Gastrocnemius medialis (tissue), 4 donors: ENCODE data around the gene LMNB1. TPM values are rescaled to one million over a fixed set of nuclear protein-coding genes. Genes with fewer than 3 reads are reported as not detected.

Experiments
- ATAC-seq, 2 donors: fragments of 150-250 bp; one replicate each; pipeline ENCODE4 v1.9.1; 2016
- DNase-seq, 2 donors: peaks; one replicate each; pipeline ENCODE4 v3.0.0-alpha.2; 2019
- H3K27ac ChIP-seq, 4 donors: fragments of 200-600 bp; sonication (generic); 1 replicate in 1 of 4; 2 replicates in 3 of 4; pipeline ENCODE4 v1.5.1; 2016 to 2018; ENCODE audit warnings: mild to moderate bottlenecking in 2 of 4, moderate library complexity in 1 of 4
- H3K27me3 ChIP-seq, 3 donors: fragments of 200-600 bp; sonication (generic) in 2 of 3; 1 replicate in 1 of 3; 2 replicates in 2 of 3; pipeline versions ENCODE4 v1.5.1 to v1.6.0; 2016 to 2019; ENCODE audit warnings: mild to moderate bottlenecking in 1 of 3, moderate library complexity in 1 of 3
- H3K36me3 ChIP-seq, 2 donors: fragments of 200-600 bp; sonication (generic) in 1 of 2; one replicate each; pipeline ENCODE4 v1.5.1; 2017 to 2018
- H3K4me1 ChIP-seq, 2 donors: fragments of 200-600 bp; sonication (generic) in 1 of 2; one replicate each; pipeline ENCODE4 v1.5.1; 2016 to 2017; ENCODE audit warnings: mild to moderate bottlenecking in 2 of 2
- H3K4me3 ChIP-seq, 4 donors: fragments of 200-600 bp; sonication (generic) in 3 of 4; 1 replicate in 1 of 4; 2 replicates in 3 of 4; pipeline ENCODE4 v1.5.1; 2016 to 2019; ENCODE audit warnings: mild to moderate bottlenecking in 2 of 4
- H3K9me3 ChIP-seq, 3 donors: fragments of 200-600 bp; sonication (generic) in 2 of 3; 1 replicate in 1 of 3; 2 replicates in 2 of 3; pipeline ENCODE4 v1.5.1; 2016 to 2019
- POLR2A ChIP-seq, 2 donors: fragments of 450-650 bp; IDR thresholded peaks; one replicate each; pipeline ENCODE4 v1.6.1; 2017; ENCODE audit warnings: antibody characterized with exemption in 2 of 2, mild to moderate bottlenecking in 2 of 2, moderate library complexity in 2 of 2
- in situ Hi-C, 4 donors: fragments of 200-750 bp; cut with MboI; loops; one replicate each; pipeline versions ENCODE4 v1.15.0 to v1.8.0; 2017; ENCODE audit warnings: low sequenced_read_pairs in 4 of 4
- intact Hi-C: fragments of 100-400 bp; cut with DNase I; formaldehyde crosslinking; loops from one replicate; pipeline ENCODE4 v1.15.1; 2023; ENCODE audit warnings: low total_unique reads
- total RNA-seq, 4 donors: library from RNA; depleted of rRNA; stranded (reverse); fragments of >200 nt; gene quantifications; one replicate each; pipeline versions ENCODE4 v1.1.0 to v1.2.3, GENCODE V29; 2016
- TF ChIP-seq, protein P1 (sequence below), 5 experiments: fragments of 450-650 bp in 3 of 5; fragments of 200-600 bp in 2 of 5; sonication (generic) in 2 of 5; IDR thresholded peaks in 4 of 5; conservative IDR thresholded peaks in 1 of 5; 1 replicate in 4 of 5; 2 replicates in 1 of 5; pipeline ENCODE4 v1.5.1; 2016 to 2019; ENCODE audit warnings: antibody characterized with exemption in 5 of 5, mild to moderate bottlenecking in 3 of 5, moderate library complexity in 3 of 5

The LMNB1 gene
- total RNA-seq, 4 donors from 2014 or later: 0.51 to 4.1 (median 2.4) TPM; not detected in 1

GRCh38 chr5:126863402-126863801 lies 86.5 kb downstream of the LMNB1 start:
- no peaks in the 10 kb centered on the region for H3K27me3 ChIP-seq
- peak overlapping the region in 1 of 4 donors; percentile 34 for H3K27ac ChIP-seq
- no peaks in the 10 kb centered on the region for H3K9me3 ChIP-seq
- ATAC-seq (no peak), DNase-seq (no peak)
- no peak for TF ChIP-seq POLR2A (IDR thresholded peaks at IDR 0.05)
- TF ChIP-seq, protein P1, sequence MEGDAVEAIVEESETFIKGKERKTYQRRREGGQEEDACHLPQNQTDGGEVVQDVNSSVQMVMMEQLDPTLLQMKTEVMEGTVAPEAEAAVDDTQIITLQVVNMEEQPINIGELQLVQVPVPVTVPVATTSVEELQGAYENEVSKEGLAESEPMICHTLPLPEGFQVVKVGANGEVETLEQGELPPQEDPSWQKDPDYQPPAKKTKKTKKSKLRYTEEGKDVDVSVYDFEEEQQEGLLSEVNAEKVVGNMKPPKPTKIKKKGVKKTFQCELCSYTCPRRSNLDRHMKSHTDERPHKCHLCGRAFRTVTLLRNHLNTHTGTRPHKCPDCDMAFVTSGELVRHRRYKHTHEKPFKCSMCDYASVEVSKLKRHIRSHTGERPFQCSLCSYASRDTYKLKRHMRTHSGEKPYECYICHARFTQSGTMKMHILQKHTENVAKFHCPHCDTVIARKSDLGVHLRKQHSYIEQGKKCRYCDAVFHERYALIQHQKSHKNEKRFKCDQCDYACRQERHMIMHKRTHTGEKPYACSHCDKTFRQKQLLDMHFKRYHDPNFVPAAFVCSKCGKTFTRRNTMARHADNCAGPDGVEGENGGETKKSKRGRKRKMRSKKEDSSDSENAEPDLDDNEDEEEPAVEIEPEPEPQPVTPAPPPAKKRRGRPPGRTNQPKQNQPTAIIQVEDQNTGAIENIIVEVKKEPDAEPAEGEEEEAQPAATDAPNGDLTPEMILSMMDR (IDR thresholded peaks at IDR 0.05 in 4 of 5, conservative IDR thresholded peaks at IDR 0.05 in 1 of 5): no peak
- intact Hi-C loops (loop anchor here (5.0 kb wide), 2 partner anchors 86 to 164 kb away; partner anchors contain the start of gene LMNB1), in situ Hi-C loops (loop anchor here in 1 of 4 donors (25.0 kb wide), 1 partner anchor 174 kb away; the partner anchor contains the start of gene MARCHF3)
- H3K36me3 ChIP-seq: no peaks in the 10 kb centered on the region
- H3K4me3 ChIP-seq: peak overlapping the region; percentile 31 to 47 (median 38)
- peaks cover 0 to 4% of the 10 kb centered on the region in 2 donors for H3K4me1 ChIP-seq

- in situ Hi-C loops: loop anchor here in 1 of 4 donors (25.0 kb wide), 1 partner anchor 173 kb away; the partner anchor contains the start of gene MARCHF3
- TF ChIP-seq, protein P1 (IDR thresholded peaks at IDR 0.05 in 4 of 5, conservative IDR thresholded peaks at IDR 0.05 in 1 of 5): no peak
- TF ChIP-seq POLR2A (IDR thresholded peaks at IDR 0.05): no peak
- Histone ChIP-seq H3K36me3 (no peaks in the 10 kb centered on the region), H3K27ac (peak overlapping the region in 1 of 4 donors; percentile 34), H3K4me3 (peak overlapping the region; percentile 31 to 47 (median 38)), H3K4me1 (peaks cover 4 to 8% of the 10 kb centered on the region in 2 donors), H3K9me3 (no peaks in the 10 kb centered on the region), H3K27me3 (no peaks in the 10 kb centered on the region)
- ATAC-seq: peak; percentile 95 to 96
- peak; percentile 77 to 90 for DNase-seq
- intact Hi-C loops: loop anchor here (5.0 kb wide), 2 partner anchors 87 to 163 kb away; partner anchors contain the start of gene LMNB1
Observed at GRCh38 chr5:126864042-126864688, 87.2 kb downstream of the LMNB1 start.

GRCh38 chr5:126865299-126865698 lies 88.4 kb downstream of the LMNB1 start:
- in situ Hi-C loops: loop anchor here in 1 of 4 donors (25.0 kb wide), 1 partner anchor 172 kb away; the partner anchor contains the start of gene MARCHF3
- DNase-seq (no peak), ATAC-seq (no peak)
- no peak for TF ChIP-seq POLR2A (IDR thresholded peaks at IDR 0.05)
- TF ChIP-seq, protein P1 (IDR thresholded peaks at IDR 0.05 in 4 of 5, conservative IDR thresholded peaks at IDR 0.05 in 1 of 5): no peak
- intact Hi-C loops: no loop called here
- Histone ChIP-seq H3K36me3 (no peaks in the 10 kb centered on the region), H3K27ac (no peak overlapping the region), H3K4me3 (no peak overlapping the region), H3K27me3 (no peaks in the 10 kb centered on the region), H3K9me3 (no peaks in the 10 kb centered on the region), H3K4me1 (peaks cover 4 to 8% of the 10 kb centered on the region in 2 donors)

GRCh38 chr5:126866851-126867636 lies 90.1 kb downstream of the LMNB1 start:
- Histone ChIP-seq H3K9me3 (no peaks in the 10 kb centered on the region), H3K4me1 (peaks cover 4 to 8% of the 10 kb centered on the region in 2 donors), H3K4me3 (no peak overlapping the region), H3K27me3 (no peaks in the 10 kb centered on the region), H3K36me3 (no peaks in the 10 kb centered on the region), H3K27ac (no peak overlapping the region)
- intact Hi-C loops (no loop called here), in situ Hi-C loops (loop anchor here in 1 of 4 donors (25.0 kb wide), 1 partner anchor 170 kb away; the partner anchor contains the start of gene MARCHF3)
- no peak for DNase-seq
- no peak for ATAC-seq
- TF ChIP-seq, protein P1 (IDR thresholded peaks at IDR 0.05 in 4 of 5, conservative IDR thresholded peaks at IDR 0.05 in 1 of 5): no peak
- no peak for TF ChIP-seq POLR2A (IDR thresholded peaks at IDR 0.05)
